GM12873 (cell line): ENCODE data around the gene GGNBP2.

Source experiments
- CTCF ChIP-seq: IDR thresholded peaks from 2 replicates; pipeline ENCODE4 v1.5.1; 2012; ENCODE audit warnings: low read depth, mild to moderate bottlenecking, moderate library complexity, low read length, control low read depth; ENCODE audit not compliant: insufficient read depth; ENCODE audit errors: missing control alignments

GGNBP2 gene

GRCh38 chr17:36628576-36628975 is 83.9 kb downstream of the GGNBP2 start:
- no peak for TF ChIP-seq CTCF

GRCh38 chr17:36629252-36629847 is 84.6 kb downstream of the GGNBP2 start:
- peak; percentile 99 for TF ChIP-seq CTCF

GRCh38 chr17:36629970-36630502 is 85.3 kb downstream of the GGNBP2 start:
- no peak for TF ChIP-seq CTCF

GRCh38 chr17:36631022-36631421 is 86.3 kb downstream of the GGNBP2 start:
- no peak for TF ChIP-seq CTCF

GRCh38 chr17:36632916-36633771 is 88.4 kb downstream of the GGNBP2 start:
- TF ChIP-seq CTCF = no peak
